ENCODE data around the gene RASA3. TPM values are rescaled to one million over a fixed set of nuclear protein-coding genes. Genes with fewer than 3 reads are reported as not detected.
A peak's percentile ranks its signal among the peaks of the same experiment; 100 is the strongest.

The RASA3 gene
- total RNA-seq, 4 donors from 2014 or later = 29.5 to 38.1 (median 34.6) TPM

GRCh38 chr13:114131583-114132418 lies 622 bp downstream of the RASA3 start:
- Histone ChIP-seq H3K4me3 (peak overlapping the region; percentile 69 to 98 (median 81)), H3K27me3 (peaks cover 0 to 6% (median 0%) of the 10 kb centered on the region in 4 donors), H3K9me3 (no peaks in the 10 kb centered on the region), H3K4me1 (peaks cover 45 to 66% (median 52%) of the 10 kb centered on the region in 4 donors), H3K27ac (replicated peaks in 1 of 4) (peak overlapping the region; percentile 84 to 90 (median 87)), H3K36me3 (no peaks in the 10 kb centered on the region)
- no peak for DNase-seq (ENCODE audit: extremely low spot score)
- WGBS = 1% methylated on average over 22 of the region's 95 CpGs
- intact Hi-C loops (cut with DNase I) = loop anchor here (5.0 kb wide), 1 partner anchor 64 kb away; no protein-coding TSS in a partner anchor
- TF ChIP-seq CTCF (IDR thresholded peaks at IDR 0.05) (no peak), POLR2AphosphoS5 (IDR thresholded peaks at IDR 0.05) (no peak), EP300 (IDR thresholded peaks at IDR 0.05) (no peak), POLR2A (IDR thresholded peaks at IDR 0.05; ENCODE audit: low read depth) (no peak)

- intact Hi-C loops (cut with DNase I) = loop anchor here (5.0 kb wide), 1 partner anchor 64 kb away; no protein-coding TSS in a partner anchor
- no peak for DNase-seq (ENCODE audit: extremely low spot score)
- TF ChIP-seq EP300 (IDR thresholded peaks at IDR 0.05) (no peak), POLR2A (IDR thresholded peaks at IDR 0.05; ENCODE audit: low read depth) (peak; percentile 22), CTCF (IDR thresholded peaks at IDR 0.05) (no peak), POLR2AphosphoS5 (IDR thresholded peaks at IDR 0.05) (peak; percentile 35 to 50)
- Histone ChIP-seq H3K27me3 (peaks cover 0 to 6% (median 0%) of the 10 kb centered on the region in 4 donors), H3K9me3 (no peaks in the 10 kb centered on the region), H3K4me1 (peaks cover 49 to 73% (median 57%) of the 10 kb centered on the region in 4 donors), H3K27ac (replicated peaks in 1 of 4) (peak overlapping the region; percentile 84 to 90 (median 87)), H3K36me3 (no peaks in the 10 kb centered on the region), H3K4me3 (peak overlapping the region; percentile 69 to 98 (median 81))
- under 1% methylated on average over 16 of the region's 30 CpGs for WGBS
Observed at GRCh38 chr13:114130837-114131582, 1.4 kb downstream of the RASA3 start.

GRCh38 chr13:114130131-114130836 lies 2.1 kb downstream of the RASA3 start:
- Histone ChIP-seq H3K4me1 (peaks cover 49 to 79% (median 57%) of the 10 kb centered on the region in 4 donors), H3K27ac (replicated peaks in 1 of 4) (peak overlapping the region; percentile 84 to 90 (median 87)), H3K4me3 (peak overlapping the region; percentile 69 to 98 (median 81)), H3K36me3 (no peaks in the 10 kb centered on the region), H3K9me3 (no peaks in the 10 kb centered on the region), H3K27me3 (peaks cover 0 to 6% (median 0%) of the 10 kb centered on the region in 4 donors)
- 23% methylated on average over 10 of the region's 18 CpGs for WGBS
- no peak for DNase-seq (ENCODE audit: extremely low spot score)
- intact Hi-C loops (cut with DNase I) = loop anchor here (5.0 kb wide), 1 partner anchor 63 kb away; no protein-coding TSS in a partner anchor
- TF ChIP-seq CTCF (IDR thresholded peaks at IDR 0.05) (no peak), POLR2A (IDR thresholded peaks at IDR 0.05; ENCODE audit: low read depth) (no peak), POLR2AphosphoS5 (IDR thresholded peaks at IDR 0.05) (no peak), EP300 (IDR thresholded peaks at IDR 0.05) (no peak)

- Histone ChIP-seq H3K4me1 (peaks cover 52 to 85% (median 58%) of the 10 kb centered on the region in 4 donors), H3K27ac (replicated peaks in 1 of 4) (peak overlapping the region; percentile 84 to 90 (median 87)), H3K27me3 (peaks cover 0 to 6% (median 0%) of the 10 kb centered on the region in 4 donors), H3K36me3 (no peaks in the 10 kb centered on the region), H3K9me3 (no peaks in the 10 kb centered on the region), H3K4me3 (peak overlapping the region in 2 of 4 donors; percentile 69 to 73)
- no peak for DNase-seq (ENCODE audit: extremely low spot score)
- 62% methylated on average over 9 of the region's 9 CpGs for WGBS
- TF ChIP-seq EP300 (IDR thresholded peaks at IDR 0.05) (no peak), CTCF (IDR thresholded peaks at IDR 0.05) (no peak), POLR2A (IDR thresholded peaks at IDR 0.05; ENCODE audit: low read depth) (no peak), POLR2AphosphoS5 (IDR thresholded peaks at IDR 0.05) (no peak)
- intact Hi-C loops (cut with DNase I) = loop anchor here (5.0 kb wide), 1 partner anchor 62 kb away; no protein-coding TSS in a partner anchor
Observed at GRCh38 chr13:114129649-114130062, 2.8 kb downstream of the RASA3 start.

Data from esophagus muscularis mucosa (tissue), 4 donors.